CD4-positive, alpha-beta T cell treated with Interleukin-12 subunit alpha and Interleukin-12 subunit beta, for 1 hour (primary cell): ENCODE results near the gene AKAP1.

Experiments used
- DNase-seq: peaks from one replicate; pipeline ENCODE4 v3.0.0-alpha.2; 2020

Gene AKAP1

DNA sequence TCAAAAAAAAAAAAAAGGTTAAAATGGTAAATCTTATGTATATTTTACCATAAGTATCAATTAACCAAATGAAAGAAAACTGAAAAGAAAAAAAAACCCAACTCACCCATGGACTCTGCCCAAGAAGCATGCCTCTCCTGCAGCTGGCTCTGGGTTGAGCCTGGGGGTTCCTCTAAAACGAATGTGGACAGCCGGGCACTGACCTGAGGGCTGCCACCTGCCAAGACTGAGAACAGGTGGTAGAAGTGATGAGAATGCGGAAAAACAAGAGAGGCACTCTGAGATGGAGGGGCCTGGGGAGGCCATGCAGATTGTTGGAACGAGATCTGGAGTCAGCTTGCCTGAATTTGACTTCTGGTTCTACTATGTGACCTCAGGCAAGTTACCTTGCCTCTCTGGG, 85.8 kb downstream of the AKAP1 start:
- no peak for DNase-seq
